LNCAP (cell line): ENCODE measurements around the gene DLL1.

Experiments used
- CTCF ChIP-seq: fragments of 450-650 bp; IDR thresholded peaks from 2 replicates; pipeline ENCODE4 v1.5.1; 2017; ENCODE audit warnings: mild to moderate bottlenecking

The DLL1 gene

GRCh38 chr6:170312876-170313275 is 22.0 kb upstream of the DLL1 start:
- TF ChIP-seq CTCF, result no peak

- no peak for TF ChIP-seq CTCF
Measured at GRCh38 chr6:170311696-170312095, 20.8 kb upstream of the DLL1 start.

- TF ChIP-seq CTCF, result no peak
Measured at GRCh38 chr6:170308761-170309160, 17.9 kb upstream of the DLL1 start.

GRCh38 chr6:170307080-170307545 is 16.2 kb upstream of the DLL1 start:
- no peak for TF ChIP-seq CTCF

- no peak for TF ChIP-seq CTCF
Measured at GRCh38 chr6:170306324-170307079, 15.6 kb upstream of the DLL1 start, which contains the start of gene FAM120B. FAM120B (plus strand) TSS chr6:170306758; CDS start chr6:170317391, 10,633 bp downstream.

- TF ChIP-seq CTCF, result no peak
Measured at GRCh38 chr6:170305805-170306323, 15.0 kb upstream of the DLL1 start.

GRCh38 chr6:170301184-170301583 is 10.3 kb upstream of the DLL1 start:
- no peak for TF ChIP-seq CTCF
